GM12872 (cell line): ENCODE results near the gene PLEK2.

Experiments used
- TF ChIP-seq, protein P1 (sequence below): IDR thresholded peaks from 3 replicates; pipeline ENCODE4 v1.5.1; 2011; ENCODE audit warnings: low read depth, mild to moderate bottlenecking, low read length, moderate library complexity; ENCODE audit not compliant: insufficient read depth

Gene PLEK2

DNA sequence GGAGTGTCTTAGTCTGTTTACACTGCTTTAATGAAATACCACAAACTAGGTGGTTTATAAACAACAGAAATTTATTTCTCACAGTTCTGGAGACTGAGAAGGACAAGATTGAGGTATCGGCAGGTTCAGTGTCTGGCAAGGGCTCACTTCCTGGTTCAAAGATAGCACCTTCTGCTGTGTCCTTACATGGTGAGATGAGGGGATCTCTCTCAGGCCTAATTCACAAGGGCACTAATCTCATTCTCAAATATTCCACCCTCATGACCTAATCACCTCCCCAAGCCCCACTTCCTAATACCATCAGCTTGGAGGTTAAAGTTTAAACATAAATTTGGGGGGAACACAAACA, 35.0 kb upstream of the PLEK2 start:
- TF ChIP-seq, protein P1, sequence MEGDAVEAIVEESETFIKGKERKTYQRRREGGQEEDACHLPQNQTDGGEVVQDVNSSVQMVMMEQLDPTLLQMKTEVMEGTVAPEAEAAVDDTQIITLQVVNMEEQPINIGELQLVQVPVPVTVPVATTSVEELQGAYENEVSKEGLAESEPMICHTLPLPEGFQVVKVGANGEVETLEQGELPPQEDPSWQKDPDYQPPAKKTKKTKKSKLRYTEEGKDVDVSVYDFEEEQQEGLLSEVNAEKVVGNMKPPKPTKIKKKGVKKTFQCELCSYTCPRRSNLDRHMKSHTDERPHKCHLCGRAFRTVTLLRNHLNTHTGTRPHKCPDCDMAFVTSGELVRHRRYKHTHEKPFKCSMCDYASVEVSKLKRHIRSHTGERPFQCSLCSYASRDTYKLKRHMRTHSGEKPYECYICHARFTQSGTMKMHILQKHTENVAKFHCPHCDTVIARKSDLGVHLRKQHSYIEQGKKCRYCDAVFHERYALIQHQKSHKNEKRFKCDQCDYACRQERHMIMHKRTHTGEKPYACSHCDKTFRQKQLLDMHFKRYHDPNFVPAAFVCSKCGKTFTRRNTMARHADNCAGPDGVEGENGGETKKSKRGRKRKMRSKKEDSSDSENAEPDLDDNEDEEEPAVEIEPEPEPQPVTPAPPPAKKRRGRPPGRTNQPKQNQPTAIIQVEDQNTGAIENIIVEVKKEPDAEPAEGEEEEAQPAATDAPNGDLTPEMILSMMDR, result no peak

DNA sequence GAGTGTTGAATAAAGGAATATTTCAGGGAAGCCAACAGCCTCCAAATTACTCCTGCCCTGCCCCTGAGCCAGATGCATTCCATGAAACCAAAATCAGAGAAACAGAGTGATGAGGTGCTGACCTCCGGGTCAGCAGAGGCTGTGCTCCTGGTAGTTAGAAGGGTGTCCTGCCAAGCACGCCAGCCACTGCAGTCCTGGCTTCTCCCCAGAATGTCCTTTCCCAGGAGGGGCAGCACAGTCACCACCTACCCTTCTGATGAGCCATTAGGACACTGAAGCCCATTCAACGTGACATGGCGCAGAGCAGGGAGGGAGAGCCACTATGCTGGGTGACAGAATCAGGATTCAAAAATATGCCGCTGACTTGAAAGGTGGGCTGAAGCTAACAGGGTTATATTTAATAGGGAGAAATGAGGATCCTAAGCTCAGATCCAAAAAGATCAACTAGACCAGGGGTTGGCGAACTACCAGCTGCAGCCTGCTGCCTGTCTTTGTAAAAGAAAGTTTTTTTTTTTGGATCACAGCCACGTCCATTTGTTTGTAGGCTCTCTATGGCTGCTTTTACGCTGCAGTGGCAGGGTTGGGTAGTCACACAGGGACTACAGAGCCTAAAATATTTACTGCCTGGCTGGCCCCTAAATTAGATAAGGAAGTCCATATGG, 34.5 kb upstream of the PLEK2 start:
- TF ChIP-seq, protein P1, result no peak

DNA sequence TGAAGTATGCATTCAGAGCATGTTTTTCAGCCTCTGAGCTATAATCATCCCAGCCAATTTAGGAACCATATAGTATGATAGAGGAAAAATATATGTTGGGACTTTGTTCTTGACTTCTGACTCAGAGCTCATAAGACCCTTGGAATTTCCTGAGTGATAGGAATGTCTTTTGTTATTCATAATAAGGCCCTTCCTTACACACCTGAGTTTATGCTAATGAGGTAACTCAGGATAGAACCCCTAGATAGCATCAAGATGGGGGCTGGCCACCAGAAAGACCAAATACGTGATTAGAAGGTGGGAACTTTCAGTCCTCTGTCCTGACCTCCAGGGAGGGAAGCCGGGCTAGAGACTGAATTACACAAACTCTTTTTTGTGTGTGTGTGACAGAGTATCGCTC, 32.4 kb upstream of the PLEK2 start:
- TF ChIP-seq, protein P1, result no peak

DNA sequence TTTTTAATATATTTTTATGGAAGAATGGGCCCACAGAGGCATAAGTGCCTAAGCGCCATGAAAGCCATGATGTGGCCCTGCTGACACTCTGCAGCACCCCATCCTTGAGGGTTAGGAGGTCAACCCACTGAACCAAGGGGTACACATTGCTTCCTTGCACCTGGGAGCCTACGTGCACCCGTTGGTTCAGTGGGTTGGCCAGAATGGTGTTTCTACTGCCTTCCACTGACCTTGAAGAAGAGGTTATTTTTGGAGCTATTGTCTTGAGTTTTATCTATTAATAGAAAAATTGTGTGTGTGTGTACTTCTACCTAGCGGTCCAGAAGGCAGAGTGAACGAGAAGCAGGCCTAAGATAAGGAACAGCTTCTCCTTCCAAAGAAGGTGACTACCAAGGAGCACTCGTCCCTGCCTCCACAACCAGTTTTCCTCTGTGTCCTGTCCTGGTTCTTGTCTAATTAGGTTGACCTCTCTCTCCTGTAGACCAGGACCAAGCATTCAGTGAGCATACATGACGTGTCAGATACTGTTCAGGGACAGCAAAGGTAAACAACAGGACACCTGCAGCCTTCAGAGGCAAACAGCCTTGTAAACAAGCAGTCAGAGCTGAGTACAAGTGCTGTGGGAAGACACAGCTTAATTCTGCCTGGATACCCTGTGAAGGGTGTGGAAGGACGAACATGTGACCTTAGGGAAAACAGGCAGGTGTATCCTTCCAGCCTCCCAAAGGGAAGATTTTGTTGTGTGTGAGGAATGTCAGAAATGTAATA, 30.4 kb upstream of the PLEK2 start:
- TF ChIP-seq, protein P1, result no peak

DNA sequence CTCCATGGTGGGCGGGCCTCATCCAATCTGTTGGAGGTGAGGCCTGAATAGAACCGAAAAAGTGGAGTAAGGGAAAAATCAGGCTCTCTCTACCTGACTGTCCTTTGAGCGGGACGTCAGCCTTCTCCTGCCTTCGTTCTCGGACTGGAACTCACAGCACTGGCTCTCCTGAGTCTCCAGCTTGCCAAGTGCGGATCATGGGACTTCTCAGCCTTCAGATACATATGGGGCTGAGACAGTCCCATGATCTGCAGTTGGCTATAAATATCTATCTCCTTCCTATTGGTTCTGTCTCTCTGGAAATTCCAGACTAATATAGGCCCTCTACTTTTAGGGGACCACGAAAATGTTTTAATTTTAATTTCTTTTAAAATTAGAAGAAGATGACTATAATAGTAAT, 29.7 kb upstream of the PLEK2 start:
- TF ChIP-seq, protein P1, result no peak

DNA sequence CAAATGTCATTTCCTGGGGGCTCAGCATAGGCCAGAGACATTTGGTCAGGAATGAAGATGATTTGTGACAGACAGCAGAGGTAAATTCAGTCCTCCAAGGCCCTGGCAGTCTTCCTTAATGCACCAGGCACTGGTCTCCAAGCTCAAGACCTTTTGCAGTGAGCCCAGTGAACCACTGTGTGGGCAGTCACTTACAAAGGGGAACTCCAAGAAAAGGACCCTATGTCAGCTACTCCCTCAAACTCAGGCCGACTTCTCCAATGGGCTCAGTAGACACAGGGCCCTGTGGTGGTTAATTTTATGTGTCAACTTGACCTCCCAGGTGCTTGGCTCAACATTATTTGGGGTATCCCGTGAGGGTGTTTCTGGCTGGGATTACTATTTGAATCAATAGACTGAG, 29.3 kb upstream of the PLEK2 start:
- TF ChIP-seq, protein P1, result no peak

DNA sequence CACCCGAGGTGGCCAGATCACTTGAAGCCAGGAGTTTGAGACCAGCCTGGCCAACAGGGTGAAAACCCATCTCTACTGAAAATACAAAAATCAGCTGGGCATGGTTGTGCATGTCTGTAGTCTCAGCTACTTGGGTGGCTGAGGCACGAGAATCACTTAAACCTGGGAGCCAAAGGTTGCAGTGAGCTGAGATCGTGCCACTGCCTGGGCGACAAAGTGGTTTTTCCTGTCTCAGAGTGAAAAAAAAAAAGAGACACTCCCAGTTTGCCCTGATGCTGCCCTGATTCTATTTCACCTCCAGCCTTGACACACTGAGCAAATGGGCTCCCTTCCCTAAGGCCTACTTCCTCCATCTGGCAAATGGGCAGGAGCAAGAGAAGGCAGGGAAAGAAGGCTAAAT, 28.5 kb upstream of the PLEK2 start:
- TF ChIP-seq, protein P1, result no peak
